C4-2B (cell line): Measurements from ENCODE around the gene RDH8.

Experiments
- CTCF ChIP-seq: fragments of 450-650 bp; conservative IDR thresholded peaks from 2 replicates; pipeline ENCODE4 v1.5.1; 2017; ENCODE audit warnings: mild to moderate bottlenecking
- ZFX ChIP-seq: fragments of 450-650 bp; IDR thresholded peaks from 2 replicates; pipeline ENCODE4 v1.6.1; 2017

GRCh38 chr19:10045371-10045770 is 32.1 kb downstream of the RDH8 start:
- no peak for TF ChIP-seq CTCF
- TF ChIP-seq ZFX, result no peak
